Activated CD4-positive, alpha-beta memory T cell treated with anti-CD3 and anti-CD28 coated beads, Interleukin-2, amount 10 ng/mL, durations not matched to agents 7 days and 5 days (primary cell): ENCODE data around the gene STON2. TPM values are rescaled to one million over a fixed set of nuclear protein-coding genes. Genes with fewer than 3 reads are reported as not detected.

Experiments
- CTCF ChIA-PET: fragments of 350-600 bp; sonication (Branson Sonifier 250); formaldehyde crosslinking; loops from one replicate; lab custom pipeline; 2021; ENCODE audit warnings: antibody characterized with exemption, inconsistent platforms; lab: Charles Lee
- POLR2A ChIA-PET: fragments of 350-600 bp; sonication (Branson Sonifier 250); formaldehyde crosslinking; loops from one replicate; lab custom pipeline; 2021; ENCODE audit warnings: antibody characterized with exemption; lab: Charles Lee
- DNase-seq: peaks from one replicate; pipeline ENCODE4 v3.0.0-alpha.2; 2020
- H3K27ac Mint-ChIP-seq: one replicate; pipeline ENCODE4 v1.8.0; 2021; ENCODE audit warnings: mild to moderate bottlenecking, mixed read lengths
- H3K27me3 Mint-ChIP-seq: one replicate; pipeline ENCODE4 v1.8.0; 2021; ENCODE audit warnings: mixed read lengths
- H3K36me3 Mint-ChIP-seq: one replicate; pipeline ENCODE4 v1.8.0; 2021; ENCODE audit warnings: low read depth, mixed read lengths
- H3K4me1 Mint-ChIP-seq: one replicate; pipeline ENCODE4 v1.8.0; 2021; ENCODE audit warnings: mixed read lengths
- H3K4me3 Mint-ChIP-seq: one replicate; pipeline ENCODE4 v1.8.0; 2021; ENCODE audit warnings: mild to moderate bottlenecking, mixed read lengths
- H3K9me3 Mint-ChIP-seq: one replicate; pipeline ENCODE4 v1.8.0; 2021; ENCODE audit warnings: mixed read lengths
- total RNA-seq, 2 experiments: library from RNA; stranded (reverse); gene quantifications; one replicate each; pipeline ENCODE4 v1.2.3, GENCODE V29; 2021

Gene STON2
- total RNA-seq, 2 experiments from 2014 or later, result 3.0 to 4.3 TPM

- H3K27ac Mint-ChIP-seq, result no peak overlapping the region
- H3K27me3 Mint-ChIP-seq, result peaks cover 3% of the 10 kb centered on the region
- ChIA-PET CTCF (no interaction called here), POLR2A (no interaction called here)
- DNase-seq, result no peak
- peaks cover 4% of the 10 kb centered on the region for H3K9me3 Mint-ChIP-seq
- no peaks in the 10 kb centered on the region for H3K36me3 Mint-ChIP-seq
- H3K4me1 Mint-ChIP-seq, result no peaks in the 10 kb centered on the region
- H3K4me3 Mint-ChIP-seq, result no peak overlapping the region
These were observed 47.7 kb downstream of the STON2 start for GRCh38 chr14:81352413-81352812.

GRCh38 chr14:81351205-81351604 lies 48.9 kb downstream of the STON2 start:
- Mint-ChIP-seq H3K4me3 (no peak overlapping the region), H3K27ac (no peak overlapping the region), H3K4me1 (no peaks in the 10 kb centered on the region), H3K36me3 (no peaks in the 10 kb centered on the region), H3K9me3 (peaks cover 4% of the 10 kb centered on the region), H3K27me3 (peaks cover 10% of the 10 kb centered on the region)
- ChIA-PET POLR2A (no interaction called here), CTCF (no interaction called here)
- no peak for DNase-seq

- H3K4me1 Mint-ChIP-seq, result no peaks in the 10 kb centered on the region
- H3K4me3 Mint-ChIP-seq, result no peak overlapping the region
- peaks cover 12% of the 10 kb centered on the region for H3K27me3 Mint-ChIP-seq
- H3K27ac Mint-ChIP-seq, result no peak overlapping the region
- ChIA-PET CTCF (no interaction called here), POLR2A (no interaction called here)
- H3K9me3 Mint-ChIP-seq, result peaks cover 4% of the 10 kb centered on the region
- no peak for DNase-seq
- no peaks in the 10 kb centered on the region for H3K36me3 Mint-ChIP-seq
These were observed 49.6 kb downstream of the STON2 start for GRCh38 chr14:81350344-81351130.

- Mint-ChIP-seq H3K36me3 (no peaks in the 10 kb centered on the region), H3K9me3 (no peaks in the 10 kb centered on the region), H3K27ac (no peak overlapping the region), H3K4me3 (no peak overlapping the region), H3K27me3 (peaks cover 17% of the 10 kb centered on the region), H3K4me1 (no peaks in the 10 kb centered on the region)
- ChIA-PET POLR2A (no interaction called here), CTCF (interaction anchor here (0.6 kb wide), 1 partner anchor 177 kb away, joined by 3 read pairs; no protein-coding TSS in a partner anchor)
- no peak for DNase-seq
These were observed 52.1 kb downstream of the STON2 start for GRCh38 chr14:81348061-81348460.

- H3K27me3 Mint-ChIP-seq, result peaks cover 17% of the 10 kb centered on the region
- no peak for DNase-seq
- ChIA-PET POLR2A (no interaction called here), CTCF (interaction anchor here (1.5 kb wide), 1 partner anchor 119 kb away, joined by 4 read pairs; no protein-coding TSS in a partner anchor)
- H3K4me3 Mint-ChIP-seq, result no peak overlapping the region
- no peaks in the 10 kb centered on the region for H3K9me3 Mint-ChIP-seq
- no peaks in the 10 kb centered on the region for H3K36me3 Mint-ChIP-seq
- no peaks in the 10 kb centered on the region for H3K4me1 Mint-ChIP-seq
- no peak overlapping the region for H3K27ac Mint-ChIP-seq
These were observed 54.3 kb downstream of the STON2 start for GRCh38 chr14:81345781-81346180.

- POLR2A ChIA-PET, result no interaction called here
- CTCF ChIA-PET, result no interaction called here
- Mint-ChIP-seq H3K27me3 (peaks cover 13% of the 10 kb centered on the region), H3K4me3 (no peak overlapping the region), H3K4me1 (no peaks in the 10 kb centered on the region), H3K36me3 (no peaks in the 10 kb centered on the region), H3K9me3 (no peaks in the 10 kb centered on the region), H3K27ac (no peak overlapping the region)
- no peak for DNase-seq
These were observed 55.5 kb downstream of the STON2 start for GRCh38 chr14:81344481-81345160.

GRCh38 chr14:81343701-81344100 lies 56.4 kb downstream of the STON2 start:
- no peak for DNase-seq
- CTCF ChIA-PET, result no interaction called here
- Mint-ChIP-seq H3K27ac (no peak overlapping the region), H3K4me1 (no peaks in the 10 kb centered on the region), H3K36me3 (no peaks in the 10 kb centered on the region), H3K9me3 (no peaks in the 10 kb centered on the region), H3K27me3 (peaks cover 13% of the 10 kb centered on the region), H3K4me3 (no peak overlapping the region)
- POLR2A ChIA-PET, result no interaction called here

- DNase-seq, result no peak
- no peak overlapping the region for H3K27ac Mint-ChIP-seq
- peaks cover 13% of the 10 kb centered on the region for H3K27me3 Mint-ChIP-seq
- no peaks in the 10 kb centered on the region for H3K9me3 Mint-ChIP-seq
- H3K4me1 Mint-ChIP-seq, result no peaks in the 10 kb centered on the region
- POLR2A ChIA-PET, result no interaction called here
- no peak overlapping the region for H3K4me3 Mint-ChIP-seq
- H3K36me3 Mint-ChIP-seq, result no peaks in the 10 kb centered on the region
- CTCF ChIA-PET, result no interaction called here
These were observed 57.1 kb downstream of the STON2 start for GRCh38 chr14:81342850-81343580.

GRCh38 chr14:81341781-81342180 lies 58.3 kb downstream of the STON2 start:
- Mint-ChIP-seq H3K4me1 (no peaks in the 10 kb centered on the region), H3K27ac (no peak overlapping the region), H3K36me3 (no peaks in the 10 kb centered on the region), H3K27me3 (peaks cover 10% of the 10 kb centered on the region), H3K9me3 (no peaks in the 10 kb centered on the region), H3K4me3 (no peak overlapping the region)
- ChIA-PET POLR2A (no interaction called here), CTCF (no interaction called here)
- DNase-seq, result no peak

GRCh38 chr14:81341370-81341769 lies 58.8 kb downstream of the STON2 start:
- ChIA-PET POLR2A (no interaction called here), CTCF (no interaction called here)
- no peaks in the 10 kb centered on the region for H3K36me3 Mint-ChIP-seq
- DNase-seq, result no peak
- no peak overlapping the region for H3K27ac Mint-ChIP-seq
- H3K4me1 Mint-ChIP-seq, result no peaks in the 10 kb centered on the region
- no peak overlapping the region for H3K4me3 Mint-ChIP-seq
- H3K9me3 Mint-ChIP-seq, result no peaks in the 10 kb centered on the region
- H3K27me3 Mint-ChIP-seq, result peaks cover 8% of the 10 kb centered on the region

GRCh38 chr14:81340201-81340600 lies 59.9 kb downstream of the STON2 start:
- no peaks in the 10 kb centered on the region for H3K9me3 Mint-ChIP-seq
- no peaks in the 10 kb centered on the region for H3K4me1 Mint-ChIP-seq
- DNase-seq, result no peak
- no peak overlapping the region for H3K4me3 Mint-ChIP-seq
- ChIA-PET POLR2A (no interaction called here), CTCF (no interaction called here)
- no peak overlapping the region for H3K27ac Mint-ChIP-seq
- H3K27me3 Mint-ChIP-seq, result peaks cover 7% of the 10 kb centered on the region
- H3K36me3 Mint-ChIP-seq, result no peaks in the 10 kb centered on the region

GRCh38 chr14:81337073-81337472 lies 63.1 kb downstream of the STON2 start:
- DNase-seq, result no peak
- H3K4me3 Mint-ChIP-seq, result no peak overlapping the region
- CTCF ChIA-PET, result no interaction called here
- H3K27ac Mint-ChIP-seq, result no peak overlapping the region
- H3K4me1 Mint-ChIP-seq, result no peaks in the 10 kb centered on the region
- no peaks in the 10 kb centered on the region for H3K9me3 Mint-ChIP-seq
- H3K27me3 Mint-ChIP-seq, result peaks cover 9% of the 10 kb centered on the region
- POLR2A ChIA-PET, result no interaction called here
- H3K36me3 Mint-ChIP-seq, result no peaks in the 10 kb centered on the region

GRCh38 chr14:81336009-81336408 lies 64.1 kb downstream of the STON2 start:
- H3K4me3 Mint-ChIP-seq, result no peak overlapping the region
- no peak for DNase-seq
- CTCF ChIA-PET, result no interaction called here
- H3K9me3 Mint-ChIP-seq, result no peaks in the 10 kb centered on the region
- no peaks in the 10 kb centered on the region for H3K4me1 Mint-ChIP-seq
- peaks cover 13% of the 10 kb centered on the region for H3K27me3 Mint-ChIP-seq
- no peak overlapping the region for H3K27ac Mint-ChIP-seq
- POLR2A ChIA-PET, result no interaction called here
- H3K36me3 Mint-ChIP-seq, result no peaks in the 10 kb centered on the region
